ENCODE measurements around the gene ADGRF1. TPM values are rescaled to one million over a fixed set of nuclear protein-coding genes. Genes with fewer than 3 reads are reported as not detected.

Gene ADGRF1
- total and polyA plus RNA-seq, 11 donors: 0.23 TPM; not detected in 10

DNA sequence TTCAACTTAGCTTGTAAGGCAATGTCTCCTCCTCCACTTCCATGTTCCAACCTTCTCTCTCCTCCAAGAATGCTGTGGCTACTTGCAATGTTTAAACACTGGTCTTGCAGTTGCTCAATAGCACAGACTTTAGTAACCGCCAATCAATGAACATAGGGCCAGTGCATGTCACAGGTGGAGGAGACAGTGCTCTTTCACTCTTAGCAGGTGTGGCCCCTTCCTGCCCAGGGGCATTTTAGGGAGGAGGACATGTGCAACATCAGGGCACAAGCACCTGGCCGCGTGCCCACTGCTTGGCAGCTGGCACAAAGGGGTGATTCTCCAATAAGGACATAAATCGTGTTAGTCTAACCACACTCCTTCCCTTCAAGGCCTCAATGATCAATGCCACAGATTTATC, 41.3 kb downstream of the ADGRF1 start:
- intact Hi-C loops (cut with DNase I): loop anchor here in 1 of 10 donors (5.0 kb wide), 1 partner anchor 579 kb away; no protein-coding TSS in a partner anchor
- no peak overlapping the region for H3K4me3 ChIP-seq
- no peaks in the 10 kb centered on the region for H3K4me1 ChIP-seq
- DNase-seq: no peak
- WGBS, 4 donors: 95 to 98% (median 97%) methylated on average over 4 of the region's 4 CpGs
- H3K36me3 ChIP-seq: no peaks in the 10 kb centered on the region
- no peak overlapping the region for H3K27ac ChIP-seq
- H3K27me3 ChIP-seq: no peaks in the 10 kb centered on the region
- TF ChIP-seq POLR2A (IDR thresholded peaks at IDR 0.05): no peak
- TF ChIP-seq, protein P1, sequence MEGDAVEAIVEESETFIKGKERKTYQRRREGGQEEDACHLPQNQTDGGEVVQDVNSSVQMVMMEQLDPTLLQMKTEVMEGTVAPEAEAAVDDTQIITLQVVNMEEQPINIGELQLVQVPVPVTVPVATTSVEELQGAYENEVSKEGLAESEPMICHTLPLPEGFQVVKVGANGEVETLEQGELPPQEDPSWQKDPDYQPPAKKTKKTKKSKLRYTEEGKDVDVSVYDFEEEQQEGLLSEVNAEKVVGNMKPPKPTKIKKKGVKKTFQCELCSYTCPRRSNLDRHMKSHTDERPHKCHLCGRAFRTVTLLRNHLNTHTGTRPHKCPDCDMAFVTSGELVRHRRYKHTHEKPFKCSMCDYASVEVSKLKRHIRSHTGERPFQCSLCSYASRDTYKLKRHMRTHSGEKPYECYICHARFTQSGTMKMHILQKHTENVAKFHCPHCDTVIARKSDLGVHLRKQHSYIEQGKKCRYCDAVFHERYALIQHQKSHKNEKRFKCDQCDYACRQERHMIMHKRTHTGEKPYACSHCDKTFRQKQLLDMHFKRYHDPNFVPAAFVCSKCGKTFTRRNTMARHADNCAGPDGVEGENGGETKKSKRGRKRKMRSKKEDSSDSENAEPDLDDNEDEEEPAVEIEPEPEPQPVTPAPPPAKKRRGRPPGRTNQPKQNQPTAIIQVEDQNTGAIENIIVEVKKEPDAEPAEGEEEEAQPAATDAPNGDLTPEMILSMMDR (IDR thresholded peaks at IDR 0.05): no peak
- ATAC-seq: no peak
- no peaks in the 10 kb centered on the region for H3K9me3 ChIP-seq

GRCh38 chr6:46998436-46999017, 43.6 kb downstream of the ADGRF1 start:
- no peak overlapping the region for H3K27ac ChIP-seq
- H3K4me1 ChIP-seq: no peaks in the 10 kb centered on the region
- TF ChIP-seq, protein P1 (IDR thresholded peaks at IDR 0.05): no peak
- TF ChIP-seq POLR2A (IDR thresholded peaks at IDR 0.05): no peak
- intact Hi-C loops (cut with DNase I): loop anchor here in 2 of 10 donors (10.0 kb wide), 3 partner anchors 574 to 904 kb away; no protein-coding TSS in a partner anchor
- H3K27me3 ChIP-seq: no peaks in the 10 kb centered on the region
- H3K9me3 ChIP-seq: no peaks in the 10 kb centered on the region
- no peak overlapping the region for H3K4me3 ChIP-seq
- WGBS, 4 donors: 90 to 100% (median 96%) methylated on average over 1 of the region's 1 CpG
- no peak for DNase-seq
- H3K36me3 ChIP-seq: no peaks in the 10 kb centered on the region
- no peak for ATAC-seq

DNA sequence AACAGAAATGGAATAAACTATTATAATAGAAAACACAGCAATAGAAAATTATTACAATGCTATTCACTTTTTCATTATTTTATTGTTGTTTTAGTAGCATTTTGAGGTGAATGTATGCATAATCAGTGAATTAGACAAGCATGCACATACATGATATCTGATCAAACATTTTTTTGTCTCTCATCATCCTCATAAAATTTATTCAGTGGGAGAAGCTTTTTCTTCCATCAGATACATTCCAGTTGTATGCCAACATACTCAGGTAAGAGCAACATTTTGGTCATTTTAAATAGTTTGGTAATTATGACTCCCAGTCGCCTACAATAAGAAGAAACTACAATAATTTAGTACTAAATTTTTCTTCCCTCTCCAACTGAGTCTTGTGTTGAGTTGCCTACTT, 44.5 kb downstream of the ADGRF1 start:
- Histone ChIP-seq H3K27ac (no peak overlapping the region), H3K4me1 (no peaks in the 10 kb centered on the region), H3K4me3 (no peak overlapping the region), H3K36me3 (no peaks in the 10 kb centered on the region), H3K27me3 (no peaks in the 10 kb centered on the region), H3K9me3 (no peaks in the 10 kb centered on the region)
- DNase-seq (no peak), ATAC-seq (no peak)
- no peak for TF ChIP-seq POLR2A (IDR thresholded peaks at IDR 0.05)
- TF ChIP-seq, protein P1 (IDR thresholded peaks at IDR 0.05): no peak
- intact Hi-C loops (cut with DNase I): loop anchor here in 2 of 10 donors (10.0 kb wide), 3 partner anchors 573 to 903 kb away; no protein-coding TSS in a partner anchor
- 94 to 96% (median 95%) methylated on average over 1 of the region's 1 CpG for WGBS, 4 donors

DNA sequence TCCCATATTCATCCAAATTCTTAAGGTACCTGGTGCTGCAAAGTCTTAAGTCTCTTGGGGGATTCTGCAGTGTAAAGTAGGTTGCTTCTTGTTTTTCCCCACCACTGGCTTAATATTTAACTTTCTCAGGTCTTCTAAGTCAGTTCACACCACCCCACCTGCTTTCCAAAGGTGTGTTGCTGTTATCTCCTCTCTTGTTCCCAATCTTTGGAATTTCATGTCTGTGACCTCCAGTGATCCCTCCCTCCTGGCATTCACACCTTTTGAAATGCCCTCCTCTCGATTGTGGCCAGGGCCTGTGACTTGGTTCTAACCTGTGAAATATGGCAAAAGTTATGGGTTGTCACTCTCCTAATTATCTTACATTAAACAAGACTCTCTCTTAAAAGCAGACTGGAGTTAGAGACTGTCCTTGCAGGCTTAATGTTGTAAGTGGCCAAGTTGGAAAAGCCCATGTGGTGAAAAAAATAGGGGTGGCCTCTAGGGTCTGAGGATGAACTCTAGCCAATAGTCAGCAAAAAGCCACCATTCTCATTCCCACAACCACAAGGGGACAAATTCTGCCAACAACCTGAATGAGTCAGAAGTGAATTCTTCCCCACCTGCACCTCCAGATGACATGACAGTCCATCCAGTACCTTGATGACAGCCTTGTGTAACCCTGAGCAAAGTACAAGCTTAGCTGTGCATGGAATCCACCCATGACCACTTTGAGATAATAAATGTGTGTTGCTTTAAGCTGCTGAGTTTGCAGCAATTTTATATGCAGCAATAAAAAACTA, 45.1 kb downstream of the ADGRF1 start:
- no peaks in the 10 kb centered on the region for H3K4me1 ChIP-seq
- no peaks in the 10 kb centered on the region for H3K9me3 ChIP-seq
- TF ChIP-seq POLR2A (IDR thresholded peaks at IDR 0.05): no peak
- TF ChIP-seq, protein P1 (IDR thresholded peaks at IDR 0.05): no peak
- 42 to 83% (median 77%) methylated on average over 1 of the region's 1 CpG for WGBS, 4 donors
- no peak overlapping the region for H3K4me3 ChIP-seq
- no peaks in the 10 kb centered on the region for H3K27me3 ChIP-seq
- intact Hi-C loops (cut with DNase I): loop anchor here in 2 of 10 donors (10.0 kb wide), 3 partner anchors 572 to 902 kb away; no protein-coding TSS in a partner anchor
- ATAC-seq (no peak), DNase-seq (no peak)
- no peaks in the 10 kb centered on the region for H3K36me3 ChIP-seq
- no peak overlapping the region for H3K27ac ChIP-seq
